HepG2 (cell line): ENCODE results near the gene SPSB2. TPM values are rescaled to one million over a fixed set of nuclear protein-coding genes. Genes with fewer than 3 reads are reported as not detected.

Source experiments
- BHLHE40 ChIP-seq: IDR thresholded peaks from 2 replicates; pipeline ENCODE4 v1.6.1; 2011; ENCODE audit warnings: low read length, improper control_type of control experiment
- GABPA ChIP-seq, 2 experiments: IDR thresholded peaks; 2 replicates each; pipeline ENCODE4 v1.6.1; 2011 to 2016; ENCODE audit warnings: low read depth in 2 of 2, low read length in 1 of 2, missing biosample characterization in 1 of 2, missing genetic modification characterization in 1 of 2
- HOXA5 ChIP-seq: sonication (generic); formaldehyde crosslinking; IDR thresholded peaks from 2 replicates; pipeline ENCODE4 v1.4.0; 2020; ENCODE audit warnings: missing genetic modification reagents
- MAFG ChIP-seq: sonication (generic); formaldehyde crosslinking; IDR thresholded peaks from 2 replicates; pipeline ENCODE4 v1.5.1; 2020; ENCODE audit warnings: mild to moderate bottlenecking, missing genetic modification reagents
- MYNN ChIP-seq: sonication (generic); formaldehyde crosslinking; IDR thresholded peaks from 2 replicates; pipeline ENCODE4 v1.4.0; 2020; ENCODE audit warnings: mild to moderate bottlenecking, low read depth, missing genetic modification reagents
- NPAS2 ChIP-seq: sonication (generic); formaldehyde crosslinking; IDR thresholded peaks from 2 replicates; pipeline ENCODE4 v1.8.0; 2022; ENCODE audit warnings: mild to moderate bottlenecking, missing genetic modification reagents, borderline replicate concordance
- RFX1 ChIP-seq: fragments of 450-650 bp; IDR thresholded peaks from 2 replicates; pipeline ENCODE4 v1.6.1; 2017
- SAFB2 ChIP-seq: sonication (generic); formaldehyde crosslinking; IDR thresholded peaks from 2 replicates; pipeline ENCODE4 v1.5.1; 2020; ENCODE audit warnings: missing genetic modification reagents, low read depth, mild to moderate bottlenecking, borderline replicate concordance
- ZBTB44 ChIP-seq: sonication (generic); formaldehyde crosslinking; IDR thresholded peaks from 2 replicates; pipeline ENCODE4 v1.4.0; 2020; ENCODE audit warnings: missing genetic modification reagents
- ZNF136 ChIP-seq: sonication (generic); formaldehyde crosslinking; IDR thresholded peaks from 2 replicates; pipeline ENCODE4 v1.8.1; 2022; ENCODE audit warnings: low read depth, mild to moderate bottlenecking, moderate library complexity, missing genetic modification reagents
- ZNF354B ChIP-seq: sonication (generic); formaldehyde crosslinking; IDR thresholded peaks from 2 replicates; pipeline ENCODE4 v1.8.0; 2022; ENCODE audit warnings: mild to moderate bottlenecking, missing genetic modification reagents
- ZSCAN30 ChIP-seq: sonication (generic); formaldehyde crosslinking; IDR thresholded peaks from 2 replicates; pipeline ENCODE4 v1.5.0; 2020; ENCODE audit warnings: mild to moderate bottlenecking, missing genetic modification reagents
- polyA plus RNA-seq, 8 experiments: library from polyadenylated mRNA; depleted of rRNA in 3 of 8; stranded (reverse) in 7 of 8; unstranded in 1 of 8; fragments of >200 nt; fragmentation: Illumina TruSeq in 4 of 8; extraction: Trizol in 4 of 8; gene quantifications; 2 replicates each; pipeline versions ENCODE4 v1.2.1 to v1.2.3, GENCODE V29; 2011 to 2016; ENCODE audit warnings: low read depth in 4 of 8, missing spikeins in 1 of 8, mixed read lengths in 1 of 8; ENCODE audit not compliant: insufficient read depth in 1 of 8
- total RNA-seq, 5 experiments: library from RNA; depleted of rRNA; stranded (reverse); fragments of >200 nt; fragmentation: Illumina TruSeq; extraction: Trizol; gene quantifications; 2 replicates each; pipeline ENCODE4 v1.2.3, GENCODE V29; 2016; ENCODE audit warnings: low read depth in 1 of 5
- TF ChIP-seq, protein P1 (sequence below): sonication (generic); formaldehyde crosslinking; IDR thresholded peaks from 2 replicates; pipeline ENCODE4 v1.4.0; 2020; ENCODE audit warnings: low read depth, missing genetic modification reagents
- TF ChIP-seq, protein P2 (sequence below): sonication (generic); formaldehyde crosslinking; IDR thresholded peaks from 2 replicates; pipeline ENCODE4 v1.4.0; 2020; ENCODE audit warnings: mild to moderate bottlenecking, missing genetic modification reagents

Gene SPSB2
- total and polyA plus RNA-seq, 2 of the 13 experiments (the other 11 are each of a cell fraction or from before 2014, with no cell fraction given): 2.0 to 6.2 TPM

DNA sequence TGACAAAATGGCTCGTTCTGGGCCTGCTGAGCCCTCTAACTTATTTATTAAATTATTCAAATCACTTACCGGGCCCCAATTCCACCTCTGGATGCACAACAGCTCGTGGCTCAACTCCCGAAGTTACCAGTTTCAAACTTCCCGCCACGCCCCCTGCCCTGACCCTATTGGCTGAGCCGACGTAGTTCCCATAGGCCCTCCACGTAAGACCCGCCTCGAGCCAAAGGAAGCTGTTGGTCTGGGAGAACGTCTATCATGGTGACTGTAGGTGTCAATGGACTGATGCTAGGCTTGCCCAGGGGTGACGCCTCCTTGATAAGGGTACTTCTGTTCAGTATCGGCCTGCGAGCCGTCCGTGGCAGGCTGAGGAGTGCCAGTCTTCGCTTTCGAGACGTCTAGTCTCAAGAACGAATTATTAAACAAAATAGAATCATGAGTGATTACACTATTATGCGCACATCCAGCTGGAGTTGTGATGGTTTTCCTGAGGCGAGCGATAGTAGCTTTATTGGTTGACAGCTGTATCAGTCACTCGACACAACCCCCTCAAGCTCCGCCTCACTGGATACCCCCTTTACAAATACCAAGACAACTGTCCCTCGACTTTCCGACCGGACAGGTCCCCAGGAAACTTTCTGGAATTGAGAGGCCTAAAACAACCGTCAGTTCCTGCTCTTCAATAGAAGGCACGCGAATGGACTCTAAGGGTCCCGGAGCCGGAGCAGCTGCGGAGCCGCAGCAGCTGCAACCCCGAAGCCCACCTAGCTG is 21.8 kb downstream of the SPSB2 start, which contains the start of gene CDCA3 (continued):
- TF ChIP-seq, protein P1, sequence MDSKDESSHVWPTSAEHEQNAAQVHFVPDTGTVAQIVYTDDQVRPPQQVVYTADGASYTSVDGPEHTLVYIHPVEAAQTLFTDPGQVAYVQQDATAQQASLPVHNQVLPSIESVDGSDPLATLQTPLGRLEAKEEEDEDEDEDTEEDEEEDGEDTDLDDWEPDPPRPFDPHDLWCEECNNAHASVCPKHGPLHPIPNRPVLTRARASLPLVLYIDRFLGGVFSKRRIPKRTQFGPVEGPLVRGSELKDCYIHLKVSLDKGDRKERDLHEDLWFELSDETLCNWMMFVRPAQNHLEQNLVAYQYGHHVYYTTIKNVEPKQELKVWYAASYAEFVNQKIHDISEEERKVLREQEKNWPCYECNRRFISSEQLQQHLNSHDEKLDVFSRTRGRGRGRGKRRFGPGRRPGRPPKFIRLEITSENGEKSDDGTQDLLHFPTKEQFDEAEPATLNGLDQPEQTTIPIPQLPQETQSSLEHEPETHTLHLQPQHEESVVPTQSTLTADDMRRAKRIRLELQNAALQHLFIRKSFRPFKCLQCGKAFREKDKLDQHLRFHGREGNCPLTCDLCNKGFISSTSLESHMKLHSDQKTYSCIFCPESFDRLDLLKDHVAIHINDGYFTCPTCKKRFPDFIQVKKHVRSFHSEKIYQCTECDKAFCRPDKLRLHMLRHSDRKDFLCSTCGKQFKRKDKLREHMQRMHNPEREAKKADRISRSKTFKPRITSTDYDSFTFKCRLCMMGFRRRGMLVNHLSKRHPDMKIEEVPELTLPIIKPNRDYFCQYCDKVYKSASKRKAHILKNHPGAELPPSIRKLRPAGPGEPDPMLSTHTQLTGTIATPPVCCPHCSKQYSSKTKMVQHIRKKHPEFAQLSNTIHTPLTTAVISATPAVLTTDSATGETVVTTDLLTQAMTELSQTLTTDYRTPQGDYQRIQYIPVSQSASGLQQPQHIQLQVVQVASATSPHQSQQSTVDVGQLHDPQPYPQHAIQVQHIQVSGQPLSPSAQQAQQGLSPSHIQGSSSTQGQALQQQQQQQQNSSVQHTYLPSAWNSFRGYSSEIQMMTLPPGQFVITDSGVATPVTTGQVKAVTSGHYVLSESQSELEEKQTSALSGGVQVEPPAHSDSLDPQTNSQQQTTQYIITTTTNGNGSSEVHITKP (CRISPR knock-in tag): no peak
- TF ChIP-seq MYNN (CRISPR knock-in tag) (peak; percentile 13; the same call in 1 of the 2 replicates), ZNF136 (CRISPR knock-in tag) (0 out of 2 replicates have a peak, but pooled peaks have one; percentile 17), HOXA5 (CRISPR knock-in tag) (0 out of 2 replicates have a peak, but pooled peaks have one; percentile 20), RFX1 (no peak), ZSCAN30 (CRISPR knock-in tag) (no peak), ZBTB44 (no peak), BHLHE40 (no peak), MAFG (no peak), GABPA (IDR thresholded peaks at IDR 0.05; ENCODE audit: low read depth, low read length) (no peak), GABPA (CRISPR knock-in tag; IDR thresholded peaks at IDR 0.05; ENCODE audit: low read depth) (peak; percentile 62), NPAS2 (CRISPR knock-in tag) (no peak), SAFB2 (0 out of 2 replicates have a peak, but pooled peaks have one; percentile 3), ZNF354B (CRISPR knock-in tag) (no peak)
- TF ChIP-seq, protein P2, sequence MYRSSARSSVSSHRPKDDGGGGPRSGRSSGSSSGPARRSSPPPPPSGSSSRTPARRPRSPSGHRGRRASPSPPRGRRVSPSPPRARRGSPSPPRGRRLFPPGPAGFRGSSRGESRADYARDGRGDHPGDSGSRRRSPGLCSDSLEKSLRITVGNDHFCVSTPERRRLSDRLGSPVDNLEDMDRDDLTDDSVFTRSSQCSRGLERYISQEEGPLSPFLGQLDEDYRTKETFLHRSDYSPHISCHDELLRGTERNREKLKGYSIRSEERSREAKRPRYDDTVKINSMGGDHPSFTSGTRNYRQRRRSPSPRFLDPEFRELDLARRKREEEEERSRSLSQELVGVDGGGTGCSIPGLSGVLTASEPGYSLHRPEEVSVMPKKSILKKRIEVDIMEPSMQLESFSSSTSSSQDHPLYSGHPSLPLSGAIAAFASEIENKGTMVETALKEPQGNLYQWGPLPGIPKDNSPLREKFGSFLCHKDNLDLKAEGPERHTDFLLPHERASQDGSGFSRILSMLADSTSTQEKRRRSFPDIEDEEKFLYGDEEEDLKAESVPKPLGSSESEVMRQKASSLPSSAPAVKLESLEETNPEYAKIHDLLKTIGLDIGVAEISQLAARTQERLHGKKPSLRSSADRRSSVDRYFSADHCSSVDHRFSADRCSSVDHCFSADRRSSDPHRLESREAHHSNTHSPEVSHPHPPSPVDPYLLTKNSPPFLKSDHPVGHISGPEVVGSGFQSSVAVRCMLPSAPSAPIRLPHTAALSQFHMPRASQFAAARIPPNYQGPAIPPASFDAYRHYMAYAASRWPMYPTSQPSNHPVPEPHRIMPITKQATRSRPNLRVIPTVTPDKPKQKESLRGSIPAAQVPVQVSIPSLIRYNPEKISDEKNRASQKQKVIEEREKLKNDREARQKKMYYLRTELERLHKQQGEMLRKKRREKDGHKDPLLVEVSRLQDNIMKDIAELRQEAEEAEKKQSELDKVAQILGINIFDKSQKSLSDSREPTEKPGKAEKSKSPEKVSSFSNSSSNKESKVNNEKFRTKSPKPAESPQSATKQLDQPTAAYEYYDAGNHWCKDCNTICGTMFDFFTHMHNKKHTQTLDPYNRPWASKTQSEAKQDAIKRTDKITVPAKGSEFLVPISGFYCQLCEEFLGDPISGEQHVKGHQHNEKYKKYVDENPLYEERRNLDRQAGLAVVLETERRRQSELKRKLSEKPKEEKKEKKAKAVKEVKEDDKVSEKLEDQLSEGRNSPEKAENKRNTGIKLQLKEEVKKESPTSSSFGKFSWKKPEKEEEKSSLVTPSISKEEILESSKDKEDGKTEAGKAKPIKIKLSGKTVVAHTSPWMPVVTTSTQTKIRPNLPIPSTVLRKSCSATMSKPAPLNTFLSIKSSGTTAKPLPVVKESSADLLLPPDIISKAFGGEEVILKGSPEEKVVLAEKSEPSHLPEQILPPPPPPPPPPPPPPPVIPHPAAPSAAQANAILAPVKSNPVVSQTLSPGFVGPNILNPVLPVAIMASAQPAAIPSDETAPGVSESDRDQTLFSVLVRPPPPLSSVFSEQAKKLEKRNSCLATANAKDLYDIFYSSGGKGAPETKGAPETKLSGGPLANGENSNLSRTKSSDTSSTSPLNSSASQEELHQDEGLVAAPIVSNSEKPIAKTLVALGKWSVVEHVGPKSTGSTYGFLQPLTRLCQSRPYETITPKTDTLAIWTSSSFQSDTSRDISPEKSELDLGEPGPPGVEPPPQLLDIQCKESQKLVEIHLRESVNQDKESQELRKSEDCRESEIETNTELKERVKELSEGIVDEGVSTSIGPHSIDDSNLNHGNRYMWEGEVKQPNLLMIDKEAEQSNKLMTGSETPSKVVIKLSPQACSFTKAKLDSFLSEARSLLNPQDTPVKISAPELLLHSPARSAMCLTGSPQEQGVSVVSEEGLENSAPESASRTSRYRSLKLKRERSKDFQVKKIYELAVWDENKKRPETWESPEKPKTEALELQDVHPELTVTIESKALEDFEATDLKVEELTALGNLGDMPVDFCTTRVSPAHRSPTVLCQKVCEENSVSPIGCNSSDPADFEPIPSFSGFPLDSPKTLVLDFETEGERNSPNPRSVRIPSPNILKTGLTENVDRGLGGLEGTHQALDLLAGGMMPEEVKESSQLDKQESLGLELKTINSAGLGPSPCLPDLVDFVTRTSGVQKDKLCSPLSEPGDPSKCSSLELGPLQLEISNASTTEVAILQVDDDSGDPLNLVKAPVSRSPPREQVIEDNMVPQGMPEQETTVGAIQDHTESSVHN (CRISPR knock-in tag): no peak
